Measurements from ENCODE around the gene ARMC7. TPM values are rescaled to one million over a fixed set of nuclear protein-coding genes. Genes with fewer than 3 reads are reported as not detected.
A peak's percentile ranks its signal among the peaks of the same experiment; 100 is the strongest.

Gene ARMC7
- total RNA-seq, 1 experiment from 2014 or later: 48.7 TPM

- CTCF ChIA-PET: interaction anchor here (0.5 to 0.8 kb wide), 2 partner anchors 46 to 104 kb away, joined by 3 read pairs; no protein-coding TSS in a partner anchor
- peak; percentile 80 for ATAC-seq
- in situ Hi-C loops (cut with HindIII; ENCODE audit: low pct_unique_long_range_greater_than_20kb, low sequenced_read_pairs): no loop called here
- Histone ChIP-seq H3K27me3 (ENCODE audit: control insufficient read depth, insufficient read depth, low read length) (no peaks in the 10 kb centered on the region), H3K9me3 (ENCODE audit: control insufficient read depth, insufficient read depth, low read depth, low read length) (no peaks in the 10 kb centered on the region), H3K36me3 (ENCODE audit: control insufficient read depth, insufficient read depth, low read length) (no peaks in the 10 kb centered on the region), H3K4me1 (ENCODE audit: control insufficient read depth, insufficient read depth, low read length) (peaks cover 32% of the 10 kb centered on the region), H3K27ac (ENCODE audit: low read length) (peak overlapping the region; percentile 71), H3K4me3 (ENCODE audit: low read depth in 2 of 2, low read length in 2 of 2) (no peak overlapping the region)
- TF ChIP-seq REST (IDR thresholded peaks at IDR 0.05; ENCODE audit: insufficient read depth in 1 of 2, low read depth in 2 of 2, low read length in 1 of 2) (no peak), POLR2AphosphoS5 (IDR thresholded peaks at IDR 0.05; ENCODE audit: low read depth, low read length) (peak; percentile 39; the same call in 1 of the 2 replicates)
- intact Hi-C loops (cut with micrococcal nuclease; ENCODE audit: unreplicated experiment): no loop called here
- peak; percentile 52 for DNase-seq (ENCODE audit: low read depth, low spot score)
- no TSS peak for BruUV-seq (replicated peaks)
- POLR2A ChIA-PET: interaction anchor here (0.7 kb wide), 1 partner anchor 49 kb away, joined by 3 read pairs; no protein-coding TSS in a partner anchor
Measured at GRCh38 chr17:75159196-75160031, 49.6 kb downstream of the ARMC7 start.

- CTCF ChIA-PET: no interaction called here
- Histone ChIP-seq H3K27me3 (ENCODE audit: control insufficient read depth, insufficient read depth, low read length) (no peaks in the 10 kb centered on the region), H3K4me1 (ENCODE audit: control insufficient read depth, insufficient read depth, low read length) (peaks cover 27% of the 10 kb centered on the region), H3K4me3 (ENCODE audit: low read depth in 2 of 2, low read length in 2 of 2) (no peak overlapping the region), H3K27ac (ENCODE audit: low read length) (peak overlapping the region; percentile 71), H3K36me3 (ENCODE audit: control insufficient read depth, insufficient read depth, low read length) (no peaks in the 10 kb centered on the region), H3K9me3 (ENCODE audit: control insufficient read depth, insufficient read depth, low read depth, low read length) (no peaks in the 10 kb centered on the region)
- BruUV-seq (replicated peaks): no TSS peak
- POLR2A ChIA-PET: no interaction called here
- intact Hi-C loops (cut with micrococcal nuclease; ENCODE audit: unreplicated experiment) (no loop called here), in situ Hi-C loops (cut with HindIII; ENCODE audit: low pct_unique_long_range_greater_than_20kb, low sequenced_read_pairs) (no loop called here)
- no peak for DNase-seq (ENCODE audit: low read depth, low spot score)
- ATAC-seq: no peak
- TF ChIP-seq REST (IDR thresholded peaks at IDR 0.05; ENCODE audit: insufficient read depth in 1 of 2, low read depth in 2 of 2, low read length in 1 of 2): no peak
- no peak for TF ChIP-seq SIN3A (IDR thresholded peaks at IDR 0.05; ENCODE audit: borderline replicate concordance, insufficient read depth, low read depth, low read length)
- no peak for TF ChIP-seq TCF7L2 (IDR thresholded peaks at IDR 0.05; ENCODE audit: low read depth, low read length)
- TF ChIP-seq POLR2AphosphoS5 (IDR thresholded peaks at IDR 0.05; ENCODE audit: low read depth, low read length): no peak
- TF ChIP-seq CTCF (IDR thresholded peaks at IDR 0.05): no peak
Measured at GRCh38 chr17:75160211-75160610, 50.4 kb downstream of the ARMC7 start.
